Skeletal muscle tissue (tissue), 4 donors: ENCODE results near the gene RHBDD3. TPM values are rescaled to one million over a fixed set of nuclear protein-coding genes. Genes with fewer than 3 reads are reported as not detected.

ENCODE experiments used
- H3K27ac ChIP-seq: one replicate; pipeline ENCODE4 v1.7.0; 2013; ENCODE audit warnings: mild to moderate bottlenecking, low read depth, low read length, inconsistent platforms
- H3K27me3 ChIP-seq, 3 donors: one replicate each; pipeline ENCODE4 v1.7.0; 2013; ENCODE audit warnings: low read length in 3 of 3; ENCODE audit not compliant: control insufficient read depth in 3 of 3, insufficient read depth in 3 of 3
- H3K36me3 ChIP-seq, 3 donors: one replicate each; pipeline ENCODE4 v1.7.0; 2013; ENCODE audit warnings: low read length in 3 of 3; ENCODE audit not compliant: control insufficient read depth in 3 of 3, insufficient read depth in 3 of 3
- H3K4me1 ChIP-seq, 3 donors: one replicate each; pipeline ENCODE4 v1.7.0; 2013; ENCODE audit warnings: low read length in 3 of 3, mild to moderate bottlenecking in 3 of 3; ENCODE audit not compliant: control insufficient read depth in 3 of 3, insufficient read depth in 3 of 3
- H3K4me3 ChIP-seq, 3 donors: one replicate each; pipeline ENCODE4 v1.7.0; 2013; ENCODE audit warnings: low read length in 3 of 3
- H3K9ac ChIP-seq, 3 donors: one replicate each; pipeline ENCODE4 v1.7.0; 2013; ENCODE audit warnings: low read length in 3 of 3, mild to moderate bottlenecking in 3 of 3, moderate library complexity in 2 of 3, low read depth in 1 of 3
- H3K9me3 ChIP-seq, 3 donors: one replicate each; pipeline ENCODE4 v1.7.0; 2013; ENCODE audit warnings: low read length in 3 of 3; ENCODE audit not compliant: control insufficient read depth in 3 of 3
- total RNA-seq: library from RNA; depleted of rRNA; stranded (reverse); fragments of >200 nt; gene quantifications from one replicate; pipeline ENCODE4 v1.2.3, GENCODE V29; 2014
- donor health status: Osteomylitis.

The RHBDD3 gene
- total RNA-seq, 1 donor from 2014 or later = 6.8 TPM

DNA sequence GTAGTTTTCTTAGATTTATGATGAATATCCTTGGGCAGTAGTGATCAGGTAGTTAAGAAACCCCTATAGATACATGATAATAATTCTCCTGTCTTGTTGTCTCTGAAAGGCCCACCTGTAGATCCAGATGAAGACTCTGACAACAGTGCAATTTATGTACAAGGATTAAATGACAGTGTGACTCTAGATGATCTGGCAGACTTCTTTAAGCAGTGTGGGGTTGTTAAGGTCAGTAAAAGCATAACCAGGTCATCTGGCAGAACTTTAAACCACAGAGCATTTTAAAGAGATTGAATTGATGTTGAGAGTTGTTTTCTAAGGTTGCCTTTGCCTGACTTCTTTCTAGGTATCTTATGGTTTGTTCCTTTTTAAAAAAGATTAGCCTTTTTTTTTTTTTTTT is 24.6 kb upstream of the RHBDD3 start:
- Histone ChIP-seq H3K4me1 (peaks cover 0 to 3% (median 2%) of the 10 kb centered on the region in 3 donors), H3K9ac (no peak overlapping the region), H3K27ac (no peak overlapping the region), H3K36me3 (peaks cover 58 to 86% (median 76%) of the 10 kb centered on the region in 3 donors), H3K4me3 (no peak overlapping the region), H3K27me3 (no peaks in the 10 kb centered on the region), H3K9me3 (no peaks in the 10 kb centered on the region)

DNA sequence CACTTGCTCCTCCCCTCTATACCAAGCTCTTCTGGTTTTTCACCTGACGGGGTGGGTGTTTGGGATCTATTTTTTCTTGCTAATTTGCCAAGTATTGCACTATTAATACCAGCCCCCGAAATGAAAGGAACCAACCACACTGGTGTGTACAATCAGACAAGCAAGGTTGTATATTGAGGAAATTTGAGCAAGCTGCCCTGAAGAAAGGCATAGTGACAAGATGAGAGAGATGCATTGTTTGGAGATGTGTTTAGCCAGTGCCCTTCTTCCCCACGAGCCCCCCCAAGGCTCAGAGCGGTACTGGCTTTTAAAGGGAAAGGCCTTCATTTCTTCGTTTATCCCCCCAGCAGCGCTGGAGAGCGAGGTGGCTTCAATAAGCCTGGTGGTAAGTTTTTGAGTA is 23.4 kb upstream of the RHBDD3 start:
- Histone ChIP-seq H3K36me3 (peaks cover 53 to 81% (median 70%) of the 10 kb centered on the region in 3 donors), H3K9ac (no peak overlapping the region)

DNA sequence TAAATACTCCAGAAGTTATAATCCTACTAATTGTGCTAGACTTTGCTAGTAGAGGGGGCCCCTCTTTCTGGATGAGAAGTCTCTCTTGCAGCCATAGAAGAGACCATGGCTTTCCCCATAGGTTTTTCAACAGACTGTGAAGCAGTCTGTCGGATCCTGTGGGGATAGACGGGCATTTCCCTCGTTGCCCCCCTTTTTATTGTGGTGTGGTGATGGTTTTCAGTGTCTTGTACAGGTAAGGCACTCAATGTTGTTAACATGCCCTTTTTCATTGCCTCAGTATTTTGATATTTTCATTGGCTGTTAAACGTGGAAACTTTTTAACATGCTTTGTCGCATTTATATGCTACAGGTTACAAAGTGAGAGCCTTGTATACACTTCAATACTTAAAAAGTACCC is 22.3 kb upstream of the RHBDD3 start:
- H3K36me3 ChIP-seq = peaks cover 47 to 75% (median 69%) of the 10 kb centered on the region in 3 donors
- no peaks in the 10 kb centered on the region for H3K27me3 ChIP-seq
- H3K27ac ChIP-seq = no peak overlapping the region
- no peak overlapping the region for H3K4me3 ChIP-seq
- H3K9ac ChIP-seq = no peak overlapping the region
- H3K4me1 ChIP-seq = peaks cover 0 to 3% (median 2%) of the 10 kb centered on the region in 3 donors
- H3K9me3 ChIP-seq = no peaks in the 10 kb centered on the region

More for the DNA sequence above, 23.4 kb upstream of the RHBDD3 start:
- Histone ChIP-seq H3K27me3 (no peaks in the 10 kb centered on the region), H3K4me3 (no peak overlapping the region), H3K4me1 (peaks cover 0 to 3% (median 2%) of the 10 kb centered on the region in 3 donors), H3K9me3 (no peaks in the 10 kb centered on the region), H3K27ac (no peak overlapping the region)

DNA sequence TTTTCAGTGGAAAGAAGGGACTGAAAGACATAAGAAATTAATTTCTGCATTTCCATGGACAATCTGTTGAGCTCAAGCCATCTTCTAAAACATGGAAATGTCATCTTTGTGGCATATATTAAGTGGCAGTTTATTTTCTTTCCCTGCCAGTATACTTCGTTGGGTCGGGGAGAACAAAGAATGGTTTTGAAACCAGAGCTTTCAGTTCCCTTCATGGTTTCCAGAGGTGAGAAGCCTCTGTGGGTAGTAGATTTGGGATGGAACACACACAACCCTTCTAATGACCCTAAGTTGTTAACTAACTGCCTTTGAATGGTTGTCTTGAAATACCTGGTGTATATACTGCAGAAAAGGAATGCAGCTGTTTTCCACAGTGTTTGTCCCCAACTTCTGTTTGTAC is 21.1 kb upstream of the RHBDD3 start:
- Histone ChIP-seq H3K4me1 (peaks cover 0 to 3% (median 2%) of the 10 kb centered on the region in 3 donors), H3K9me3 (no peaks in the 10 kb centered on the region), H3K27me3 (no peaks in the 10 kb centered on the region), H3K36me3 (peaks cover 48 to 81% (median 74%) of the 10 kb centered on the region in 3 donors), H3K4me3 (no peak overlapping the region), H3K9ac (no peak overlapping the region), H3K27ac (no peak overlapping the region)

DNA sequence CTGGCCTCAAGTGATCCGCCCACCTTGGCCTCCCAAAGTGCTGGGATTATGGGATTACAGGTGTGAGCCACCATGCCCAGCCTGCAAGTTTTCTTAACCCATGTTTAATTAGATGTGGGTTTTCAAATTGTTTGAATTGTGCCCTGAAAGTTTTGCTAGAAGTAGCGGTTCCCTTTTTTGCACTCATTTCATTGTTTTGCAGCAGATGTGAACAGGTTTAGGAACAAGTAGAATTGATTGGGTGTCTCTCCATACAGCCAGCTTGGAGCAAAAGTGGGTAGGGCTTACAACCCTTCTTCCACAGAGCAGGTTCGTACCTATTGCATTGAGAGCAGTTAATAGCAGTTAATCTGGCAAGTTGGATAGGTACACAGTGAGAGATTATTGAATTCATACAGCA is 16.4 kb upstream of the RHBDD3 start:
- Histone ChIP-seq H3K9ac (no peak overlapping the region), H3K4me1 (no peaks in the 10 kb centered on the region), H3K27me3 (no peaks in the 10 kb centered on the region), H3K36me3 (peaks cover 54 to 78% (median 68%) of the 10 kb centered on the region in 3 donors), H3K4me3 (no peak overlapping the region), H3K27ac (no peak overlapping the region), H3K9me3 (no peaks in the 10 kb centered on the region)

DNA sequence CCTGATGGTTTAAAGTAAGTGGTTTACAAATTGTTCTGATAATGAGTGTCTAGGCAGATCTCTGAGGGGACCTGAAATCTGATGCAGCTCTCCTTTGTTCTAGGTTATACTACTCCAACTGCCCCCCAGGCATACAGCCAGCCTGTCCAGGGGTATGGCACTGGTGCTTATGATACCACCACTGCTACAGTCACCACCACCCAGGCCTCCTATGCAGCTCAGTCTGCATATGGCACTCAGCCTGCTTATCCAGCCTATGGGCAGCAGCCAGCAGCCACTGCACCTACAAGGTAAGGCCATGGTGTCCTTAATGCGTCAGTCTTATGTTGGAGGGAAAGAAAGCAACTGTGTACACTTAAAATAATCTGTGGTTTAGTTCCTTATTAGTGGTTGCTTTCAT is 10.1 kb upstream of the RHBDD3 start:
- no peak overlapping the region for H3K9ac ChIP-seq
- H3K9me3 ChIP-seq = no peaks in the 10 kb centered on the region
- no peak overlapping the region for H3K4me3 ChIP-seq
- H3K27ac ChIP-seq = no peak overlapping the region
- H3K27me3 ChIP-seq = no peaks in the 10 kb centered on the region
- peaks cover 40 to 72% (median 69%) of the 10 kb centered on the region in 3 donors for H3K36me3 ChIP-seq
- peaks cover 0 to 17% (median 9%) of the 10 kb centered on the region in 3 donors for H3K4me1 ChIP-seq

DNA sequence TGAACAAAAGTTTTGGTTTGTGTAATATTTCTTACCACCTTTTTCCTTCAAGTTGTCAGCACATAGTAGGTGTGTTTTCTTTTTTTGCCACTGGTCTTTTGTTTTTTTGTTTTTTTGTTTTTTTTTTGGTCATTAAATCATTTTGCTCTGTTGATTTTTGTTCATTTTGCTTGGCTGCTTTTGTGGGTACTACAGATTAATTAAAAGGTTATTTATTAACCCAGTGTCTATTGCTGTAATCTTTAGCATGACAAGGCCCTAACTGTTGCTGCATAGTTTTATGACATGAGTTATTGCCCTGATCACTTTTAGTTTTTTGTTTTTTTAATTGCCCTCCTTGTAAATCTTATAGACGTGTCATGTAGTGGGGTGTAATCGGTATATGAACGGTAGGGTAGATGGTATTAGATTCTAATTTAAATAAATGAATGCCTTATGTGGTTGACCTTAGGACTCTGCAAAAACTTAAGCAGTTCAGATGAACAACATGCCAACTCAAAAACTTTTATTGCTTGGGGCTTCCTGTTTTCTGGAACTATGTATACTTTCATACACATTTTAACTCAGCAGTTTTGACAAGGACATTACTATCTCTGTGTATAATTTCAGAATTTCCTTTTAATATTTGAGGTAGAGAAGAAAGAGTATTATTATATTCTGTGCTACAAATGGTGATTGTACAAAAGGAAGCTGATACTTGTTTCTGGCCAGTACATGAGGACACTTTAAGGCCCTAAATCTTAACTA is 8.2 kb upstream of the RHBDD3 start:
- no peaks in the 10 kb centered on the region for H3K9me3 ChIP-seq
- H3K4me1 ChIP-seq = peaks cover 14 to 35% (median 25%) of the 10 kb centered on the region in 3 donors
- H3K9ac ChIP-seq = no peak overlapping the region
- no peaks in the 10 kb centered on the region for H3K27me3 ChIP-seq
- peaks cover 30 to 63% (median 59%) of the 10 kb centered on the region in 3 donors for H3K36me3 ChIP-seq
- no peak overlapping the region for H3K27ac ChIP-seq
- no peak overlapping the region for H3K4me3 ChIP-seq

DNA sequence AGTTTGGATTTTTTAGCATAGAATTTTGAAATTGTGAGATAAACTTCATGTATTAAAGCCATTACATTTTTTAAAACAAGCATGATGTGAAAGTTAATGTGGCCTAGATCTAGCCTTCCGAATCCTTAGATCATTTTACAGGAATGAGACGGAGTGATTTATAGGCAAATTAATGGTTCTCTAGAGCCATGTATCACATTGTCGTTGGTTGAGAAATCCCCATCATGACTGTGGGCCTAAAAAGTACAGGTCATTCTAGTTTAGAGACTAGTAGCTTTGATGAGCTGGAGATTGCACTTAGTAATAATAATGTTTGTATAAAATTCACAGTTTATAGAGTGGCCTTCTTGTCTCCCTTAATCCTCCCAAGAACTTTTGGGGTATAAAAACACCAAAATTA is 7.4 kb upstream of the RHBDD3 start:
- H3K27ac ChIP-seq = no peak overlapping the region
- peaks cover 28 to 59% (median 56%) of the 10 kb centered on the region in 3 donors for H3K36me3 ChIP-seq
- no peaks in the 10 kb centered on the region for H3K9me3 ChIP-seq
- H3K4me3 ChIP-seq = no peak overlapping the region
- no peaks in the 10 kb centered on the region for H3K27me3 ChIP-seq
- H3K9ac ChIP-seq = no peak overlapping the region
- H3K4me1 ChIP-seq = peaks cover 21 to 42% (median 33%) of the 10 kb centered on the region in 3 donors

DNA sequence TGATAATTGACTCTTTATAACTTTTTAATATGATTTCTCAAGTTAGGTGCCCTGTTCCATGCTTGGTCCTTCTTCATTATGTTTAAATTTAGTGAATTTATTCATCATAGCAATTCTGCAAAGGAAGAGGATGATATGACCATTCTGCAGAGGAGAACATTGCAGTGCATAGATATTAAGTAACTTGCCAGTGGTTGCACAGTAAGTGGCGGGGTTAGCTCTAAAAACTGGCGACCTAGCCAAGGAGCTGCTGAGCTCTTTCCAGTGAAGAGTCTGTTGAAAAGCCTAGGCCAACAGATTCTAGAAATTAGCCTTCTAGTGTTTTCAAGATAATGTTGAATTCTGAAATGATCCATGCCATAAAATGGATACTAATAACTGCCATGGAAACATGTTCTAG is 4.8 kb upstream of the RHBDD3 start:
- peaks cover 34 to 54% (median 46%) of the 10 kb centered on the region in 3 donors for H3K4me1 ChIP-seq
- no peaks in the 10 kb centered on the region for H3K27me3 ChIP-seq
- H3K9ac ChIP-seq = no peak overlapping the region
- H3K36me3 ChIP-seq = peaks cover 15 to 38% (median 33%) of the 10 kb centered on the region in 3 donors
- H3K9me3 ChIP-seq = no peaks in the 10 kb centered on the region
- no peak overlapping the region for H3K27ac ChIP-seq
- H3K4me3 ChIP-seq = no peak overlapping the region

DNA sequence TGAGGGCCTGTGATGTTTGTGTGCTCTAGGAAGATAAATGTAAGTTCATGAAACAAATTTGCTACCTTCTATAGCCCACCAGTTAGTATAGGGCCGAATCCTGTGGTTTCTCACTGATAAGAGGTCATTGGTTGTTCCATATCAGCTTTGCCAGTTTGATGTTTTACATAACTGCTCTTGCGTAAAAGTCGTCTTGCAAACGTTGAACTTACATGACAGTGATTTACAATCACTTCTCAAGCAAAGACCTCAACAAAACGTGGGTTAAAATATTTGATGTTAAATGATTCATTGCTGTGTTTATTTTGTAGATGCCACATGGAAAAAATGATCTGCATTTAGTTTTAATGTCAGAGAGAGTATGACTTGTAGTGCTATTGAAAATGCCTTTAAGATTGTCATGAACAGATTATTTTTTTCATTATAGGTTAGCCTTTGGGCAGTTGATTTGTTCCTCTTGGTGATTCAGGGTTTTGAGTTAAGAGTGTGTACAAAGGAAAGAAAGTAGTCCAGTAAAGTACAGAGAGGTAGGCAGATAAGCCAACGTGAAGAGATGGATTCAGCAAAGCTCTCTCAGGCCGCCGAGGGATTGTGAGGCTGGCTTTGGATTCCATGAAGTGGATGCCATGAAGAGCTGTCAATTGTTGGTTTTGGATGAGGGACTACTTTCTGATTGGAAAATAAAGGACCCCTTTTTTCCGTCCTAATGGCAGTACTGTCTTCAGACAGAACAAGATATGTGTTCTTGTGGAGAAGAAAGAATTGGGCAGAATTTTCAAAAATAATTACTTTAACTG is 2.9 kb upstream of the RHBDD3 start:
- Histone ChIP-seq H3K9ac (peak overlapping the region; percentile 41 to 100 (median 99)), H3K27me3 (no peaks in the 10 kb centered on the region), H3K4me3 (peak overlapping the region; percentile 89 to 98 (median 96)), H3K27ac (peak overlapping the region; percentile 31), H3K9me3 (no peaks in the 10 kb centered on the region), H3K36me3 (peaks cover 7 to 29% (median 23%) of the 10 kb centered on the region in 3 donors), H3K4me1 (peaks cover 50 to 66% (median 59%) of the 10 kb centered on the region in 3 donors)
